ENCODE measurements around the gene TOMM70. TPM values are rescaled to one million over a fixed set of nuclear protein-coding genes. Genes with fewer than 3 reads are reported as not detected.

Gene TOMM70
- total RNA-seq, 1 experiment from 2014 or later: 59.2 TPM

- no peak for TF ChIP-seq ZBTB43 (CRISPR knock-in tag; IDR thresholded peaks at IDR 0.05)
- TF ChIP-seq TCF7 (CRISPR knock-in tag; IDR thresholded peaks at IDR 0.05; ENCODE audit: low read depth): no peak
- no peak for TF ChIP-seq SMAD4 (CRISPR knock-in tag; IDR thresholded peaks at IDR 0.05)
- no peak for TF ChIP-seq MYBL2 (CRISPR knock-in tag; IDR thresholded peaks at IDR 0.05)
These were observed 26.8 kb upstream of the TOMM70 start (continued) for GRCh38 chr3:100427699-100428098.

GRCh38 chr3:100426067-100426682 is 25.3 kb upstream of the TOMM70 start:
- H3K36me3 Mint-ChIP-seq: no peaks in the 10 kb centered on the region
- DNase-seq (ENCODE audit: low spot score): no peak
- ATAC-seq: no peak
- H3K9me3 Mint-ChIP-seq: no peaks in the 10 kb centered on the region
- no peak overlapping the region for H3K4me3 Mint-ChIP-seq
- H3K27ac Mint-ChIP-seq: no peak overlapping the region
- H3K27me3 Mint-ChIP-seq (ENCODE audit: low read depth): no peaks in the 10 kb centered on the region
- TF ChIP-seq ZBTB43 (CRISPR knock-in tag; IDR thresholded peaks at IDR 0.05) (no peak), TEAD4 (CRISPR knock-in tag; IDR thresholded peaks at IDR 0.05) (no peak), ZNF512 (CRISPR knock-in tag; IDR thresholded peaks at IDR 0.05; ENCODE audit: borderline replicate concordance) (no peak), NR2C2 (CRISPR knock-in tag; IDR thresholded peaks at IDR 0.05) (no peak), CREB1 (CRISPR knock-in tag; IDR thresholded peaks at IDR 0.05) (no peak), ZNF219 (CRISPR knock-in tag; IDR thresholded peaks at IDR 0.05; ENCODE audit: borderline replicate concordance) (no peak), SMAD3 (CRISPR knock-in tag; IDR thresholded peaks at IDR 0.05; ENCODE audit: borderline replicate concordance) (no peak), ARID4B (CRISPR knock-in tag; IDR thresholded peaks at IDR 0.05; ENCODE audit: borderline replicate concordance) (no peak)
- CTCF ChIA-PET: no interaction called here
- POLR2A ChIA-PET: no interaction called here
- H3K4me1 Mint-ChIP-seq: peaks cover 11% of the 10 kb centered on the region

- ATAC-seq (no peak), DNase-seq (ENCODE audit: low spot score) (no peak)
- peaks cover 15% of the 10 kb centered on the region for H3K4me1 Mint-ChIP-seq
- ChIA-PET POLR2A (no interaction called here), CTCF (interaction anchor here (0.5 kb wide), 1 partner anchor 37 kb away, joined by 3 read pairs; no protein-coding TSS in a partner anchor)
- H3K27ac Mint-ChIP-seq: no peak overlapping the region
- H3K36me3 Mint-ChIP-seq: no peaks in the 10 kb centered on the region
- no peaks in the 10 kb centered on the region for H3K9me3 Mint-ChIP-seq
- no peak overlapping the region for H3K4me3 Mint-ChIP-seq
- no peaks in the 10 kb centered on the region for H3K27me3 Mint-ChIP-seq (ENCODE audit: low read depth)
- TF ChIP-seq ZSCAN18 (CRISPR knock-in tag; IDR thresholded peaks at IDR 0.05): no peak
- no peak for TF ChIP-seq SMAD4 (CRISPR knock-in tag; IDR thresholded peaks at IDR 0.05)
- TF ChIP-seq NFATC4 (CRISPR knock-in tag; IDR thresholded peaks at IDR 0.05): no peak
- TF ChIP-seq TP53 (CRISPR knock-in tag; IDR thresholded peaks at IDR 0.05): no peak
- no peak for TF ChIP-seq AR (CRISPR knock-in tag; IDR thresholded peaks at IDR 0.05)
- no peak for TF ChIP-seq E2F4 (CRISPR knock-in tag; IDR thresholded peaks at IDR 0.05; ENCODE audit: borderline replicate concordance, low read depth)
- TF ChIP-seq ZNF423 (CRISPR knock-in tag; IDR thresholded peaks at IDR 0.05): no peak
- TF ChIP-seq E2F5 (CRISPR knock-in tag; IDR thresholded peaks at IDR 0.05): no peak
These were observed 24.4 kb upstream of the TOMM70 start for GRCh38 chr3:100425316-100425715.
